GM11168 (cell line): ENCODE results near the gene LONP1.
"Not testable (repeated sequence)": the region's sequence is repeated elsewhere in the genome, so short reads cannot be mapped to it uniquely, and the experiment has no call there.

Source experiments
- in situ Hi-C: fragments of 300-500 bp; cut with MboI; formaldehyde crosslinking; loops from one replicate; pipeline ENCODE4 v1.12.0; 2022; ENCODE audit warnings: low sequenced_read_pairs; ENCODE audit not compliant: unreplicated experiment

LONP1 gene

GRCh38 chr19:5713228-5713627 lies 6.7 kb downstream of the LONP1 start:
- in situ Hi-C loops = no loop called here

GRCh38 chr19:5711713-5712161 lies 8.2 kb downstream of the LONP1 start:
- in situ Hi-C loops = no loop called here

GRCh38 chr19:5711025-5711424 lies 8.9 kb downstream of the LONP1 start:
- in situ Hi-C loops = no loop called here

- in situ Hi-C loops = no loop called here
Observed at GRCh38 chr19:5707576-5708575, 12.1 kb downstream of the LONP1 start.

GRCh38 chr19:5706876-5707573 lies 12.9 kb downstream of the LONP1 start:
- in situ Hi-C loops = no loop called here

- in situ Hi-C loops = no loop called here
Observed at GRCh38 chr19:5705552-5705951, 14.4 kb downstream of the LONP1 start.

- in situ Hi-C loops = no loop called here
Observed at GRCh38 chr19:5703819-5704818, 15.8 kb downstream of the LONP1 start.

GRCh38 chr19:5702053-5702410 lies 17.9 kb downstream of the LONP1 start:
- in situ Hi-C loops = not testable (repeated sequence)

GRCh38 chr19:5700455-5701092 lies 19.4 kb downstream of the LONP1 start:
- in situ Hi-C loops = no loop called here

- in situ Hi-C loops = no loop called here
Observed at GRCh38 chr19:5698635-5699422, 21.1 kb downstream of the LONP1 start.

GRCh38 chr19:5697890-5698634 lies 21.9 kb downstream of the LONP1 start:
- in situ Hi-C loops = no loop called here

GRCh38 chr19:5697022-5697889 lies 22.7 kb downstream of the LONP1 start:
- in situ Hi-C loops = no loop called here

- in situ Hi-C loops = no loop called here
Observed at GRCh38 chr19:5696196-5697021, 23.5 kb downstream of the LONP1 start.

GRCh38 chr19:5695649-5696195 lies 24.2 kb downstream of the LONP1 start:
- in situ Hi-C loops = no loop called here

- in situ Hi-C loops = no loop called here
Observed at GRCh38 chr19:5694956-5695648, 24.8 kb downstream of the LONP1 start.
